ENCODE data around the gene WNT16.

DNA sequence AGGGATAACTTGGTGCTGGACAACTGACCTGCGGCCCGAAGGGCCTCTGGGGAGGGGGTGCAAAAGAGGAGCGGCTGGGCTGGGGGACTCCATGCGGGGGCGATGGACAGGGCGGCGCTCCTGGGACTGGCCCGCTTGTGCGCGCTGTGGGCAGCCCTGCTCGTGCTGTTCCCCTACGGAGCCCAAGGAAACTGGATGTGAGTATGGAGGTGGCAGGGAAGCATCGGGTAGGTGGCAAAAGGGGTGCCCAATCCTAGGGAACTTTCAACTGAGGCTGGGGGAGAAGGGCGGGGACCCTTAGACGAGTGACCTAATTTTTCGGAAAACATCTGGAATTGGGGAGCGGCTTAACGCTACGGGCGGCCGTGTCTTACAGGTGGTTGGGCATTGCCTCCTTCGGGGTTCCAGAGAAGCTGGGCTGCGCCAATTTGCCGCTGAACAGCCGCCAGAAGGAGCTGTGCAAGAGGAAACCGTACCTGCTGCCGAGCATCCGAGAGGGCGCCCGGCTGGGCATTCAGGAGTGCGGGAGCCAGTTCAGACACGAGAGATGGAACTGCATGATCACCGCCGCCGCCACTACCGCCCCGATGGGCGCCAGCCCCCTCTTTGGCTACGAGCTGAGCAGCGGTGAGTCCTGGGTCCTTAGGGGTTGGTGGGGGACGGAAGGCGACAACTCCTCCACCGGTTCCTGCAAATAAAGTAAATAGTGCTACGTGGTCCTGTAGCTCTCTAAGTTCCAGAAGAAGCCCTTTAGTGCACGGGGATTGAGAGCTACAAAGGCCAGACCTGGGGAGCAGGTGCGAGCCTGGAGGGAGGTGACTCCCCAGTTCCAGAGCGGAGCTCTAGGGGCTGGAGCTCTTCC, 622 bp downstream of the WNT16 start:
- no peak for TF ChIP-seq EGR1 (IDR thresholded peaks at IDR 0.05; ENCODE audit: borderline replicate concordance, low read depth, low read length)
- TF ChIP-seq CREB1 (IDR thresholded peaks at IDR 0.05): no peak
- TF ChIP-seq, protein P1, sequence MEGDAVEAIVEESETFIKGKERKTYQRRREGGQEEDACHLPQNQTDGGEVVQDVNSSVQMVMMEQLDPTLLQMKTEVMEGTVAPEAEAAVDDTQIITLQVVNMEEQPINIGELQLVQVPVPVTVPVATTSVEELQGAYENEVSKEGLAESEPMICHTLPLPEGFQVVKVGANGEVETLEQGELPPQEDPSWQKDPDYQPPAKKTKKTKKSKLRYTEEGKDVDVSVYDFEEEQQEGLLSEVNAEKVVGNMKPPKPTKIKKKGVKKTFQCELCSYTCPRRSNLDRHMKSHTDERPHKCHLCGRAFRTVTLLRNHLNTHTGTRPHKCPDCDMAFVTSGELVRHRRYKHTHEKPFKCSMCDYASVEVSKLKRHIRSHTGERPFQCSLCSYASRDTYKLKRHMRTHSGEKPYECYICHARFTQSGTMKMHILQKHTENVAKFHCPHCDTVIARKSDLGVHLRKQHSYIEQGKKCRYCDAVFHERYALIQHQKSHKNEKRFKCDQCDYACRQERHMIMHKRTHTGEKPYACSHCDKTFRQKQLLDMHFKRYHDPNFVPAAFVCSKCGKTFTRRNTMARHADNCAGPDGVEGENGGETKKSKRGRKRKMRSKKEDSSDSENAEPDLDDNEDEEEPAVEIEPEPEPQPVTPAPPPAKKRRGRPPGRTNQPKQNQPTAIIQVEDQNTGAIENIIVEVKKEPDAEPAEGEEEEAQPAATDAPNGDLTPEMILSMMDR (IDR thresholded peaks at IDR 0.05; ENCODE audit: control extremely low read depth in 1 of 3, insufficient read depth in 1 of 3, low read depth in 1 of 3, low read length in 3 of 3): peak; percentile 39 to 41 (median 40); a peak in 3 of 4 replicates
- TF ChIP-seq, protein P2, sequence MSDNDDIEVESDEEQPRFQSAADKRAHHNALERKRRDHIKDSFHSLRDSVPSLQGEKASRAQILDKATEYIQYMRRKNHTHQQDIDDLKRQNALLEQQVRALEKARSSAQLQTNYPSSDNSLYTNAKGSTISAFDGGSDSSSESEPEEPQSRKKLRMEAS (IDR thresholded peaks at IDR 0.05): no peak; the same call in 1 of the 2 replicates
- TF ChIP-seq POLR2A (IDR thresholded peaks at IDR 0.05; ENCODE audit: control extremely low read depth in 1 of 2, low read depth in 2 of 2, low read length in 2 of 2): no peak
- TF ChIP-seq NRF1 (IDR thresholded peaks at IDR 0.05; ENCODE audit: low read depth, low read length): no peak

All from H1 (cell line).